Smooth muscle cell of the pulmonary artery (primary cell): ENCODE measurements around the gene MRM3. TPM values are rescaled to one million over a fixed set of nuclear protein-coding genes. Genes with fewer than 3 reads are reported as not detected.

Source experiments
- total RNA-seq: library from RNA; depleted of rRNA; stranded (reverse); fragments of >200 nt; gene quantifications from 2 replicates; pipeline ENCODE4 v1.2.3, GENCODE V29; 2014

The MRM3 gene
- 13.4 and 13.6 TPM in 2 replicates for total RNA-seq

GRCh38 chr17:781805-782731 is at the start of gene MRM3, which contains the start of gene GLOD4:
Gene MRM3 (plus strand): TSS chr17:782353. CDS start chr17:782379, 26 bp downstream.
Gene GLOD4 (minus strand): TSS chr17:782280. CDS start chr17:782255, 25 bp downstream.

GRCh38 chr17:752002-752619 is 30.0 kb upstream of the MRM3 start, which contains the start of gene GEMIN4:
Gene GEMIN4 (minus strand): TSS chr17:752264. CDS start chr17:752142, 122 bp downstream.

Other genes with a start within 250 kb of the MRM3 start
- 22.2 and 36.1 TPM in 2 replicates for gene VPS53, start 67.5 kb upstream of the MRM3 start, total RNA-seq
- 17.0 and 38.6 TPM in 2 replicates for gene TLCD3A, start 49.8 kb upstream of the MRM3 start, total RNA-seq
- 12.7 and 17.7 TPM in 2 replicates for gene GEMIN4, start 30.1 kb upstream of the MRM3 start, total RNA-seq
- 41.4 and 48.8 TPM in 2 replicates for gene GLOD4, start 73 bp upstream of the MRM3 start, total RNA-seq
- 8.0 and 27.1 TPM in 2 replicates for gene NXN, start 197.4 kb downstream of the MRM3 start, total RNA-seq
- 12.6 and 12.7 TPM in 2 replicates for gene TIMM22, start 214.8 kb downstream of the MRM3 start, total RNA-seq